RCC 7860 (cell line): ENCODE results near the gene OSBPL8.

Source experiments
- DNase-seq: peaks from one replicate; pipeline ENCODE4 v3.0.0-alpha.2; 2015; ENCODE audit warnings: low spot score
- FAIRE-seq: peaks from 2 replicates; lab custom pipeline; 2012; peaks lifted over from hg19 to GRCh38; lab: Jason Lieb, UNC

OSBPL8 gene

DNA sequence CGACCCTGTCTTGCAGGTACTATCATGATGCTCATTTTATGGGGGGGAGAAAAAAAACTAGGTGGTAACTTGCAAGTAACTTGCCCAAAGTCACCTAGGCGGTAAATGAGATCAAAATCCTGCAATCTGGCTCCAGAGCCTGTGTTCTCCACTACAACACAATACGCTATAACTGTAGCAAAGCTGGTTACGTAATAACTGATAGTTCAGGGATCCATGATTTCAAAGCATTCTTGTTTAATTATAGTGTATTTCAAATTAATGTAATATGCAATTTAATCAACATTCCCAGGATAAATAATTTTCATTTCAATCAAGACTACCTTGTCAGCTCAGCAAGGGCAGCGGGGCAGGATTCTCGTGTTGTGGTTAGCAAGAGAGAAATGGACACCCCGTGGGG lies 243.1 kb downstream of the OSBPL8 start:
- FAIRE-seq: no peak
- no peak for DNase-seq

DNA sequence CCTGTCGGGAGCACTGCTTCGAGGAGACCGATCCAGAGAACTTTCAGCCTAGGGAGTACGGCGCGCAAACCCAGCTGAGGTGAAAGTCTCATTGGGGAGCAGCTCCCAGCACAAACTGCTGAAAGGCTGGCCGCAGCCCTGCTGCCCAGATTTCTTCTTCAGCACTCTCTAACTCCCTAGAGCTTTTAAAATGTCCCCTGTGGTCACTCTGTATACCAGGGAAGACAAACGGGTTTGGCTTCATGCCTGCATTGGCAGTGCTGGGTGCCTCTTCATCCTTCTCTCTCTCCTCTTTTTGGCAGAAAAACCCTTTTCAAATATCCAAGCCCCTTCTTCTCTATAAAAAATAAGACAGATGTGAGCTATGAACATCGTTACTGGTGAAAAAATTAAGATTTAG lies 246.3 kb downstream of the OSBPL8 start:
- DNase-seq (no peak), FAIRE-seq (no peak)

DNA sequence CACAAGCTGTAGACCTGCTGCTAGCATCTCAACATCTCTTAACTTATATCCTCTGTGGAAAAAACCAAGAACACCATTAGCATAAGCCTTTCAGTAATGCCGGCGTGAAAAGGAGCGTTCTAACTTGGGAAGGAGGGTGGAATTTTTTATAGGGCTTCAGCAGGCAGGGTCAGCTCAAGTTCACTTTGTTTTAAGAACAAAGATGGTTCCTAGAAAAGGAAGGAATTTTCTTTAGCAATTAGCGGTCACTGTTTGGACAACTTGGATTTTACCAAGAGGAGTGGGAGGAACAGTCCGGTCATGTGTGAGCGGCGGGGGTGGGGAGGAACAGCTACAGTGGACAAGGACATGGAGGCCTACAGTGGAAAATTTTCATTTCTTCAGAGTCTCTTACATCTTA lies 247.3 kb downstream of the OSBPL8 start:
- no peak for FAIRE-seq
- DNase-seq: no peak

DNA sequence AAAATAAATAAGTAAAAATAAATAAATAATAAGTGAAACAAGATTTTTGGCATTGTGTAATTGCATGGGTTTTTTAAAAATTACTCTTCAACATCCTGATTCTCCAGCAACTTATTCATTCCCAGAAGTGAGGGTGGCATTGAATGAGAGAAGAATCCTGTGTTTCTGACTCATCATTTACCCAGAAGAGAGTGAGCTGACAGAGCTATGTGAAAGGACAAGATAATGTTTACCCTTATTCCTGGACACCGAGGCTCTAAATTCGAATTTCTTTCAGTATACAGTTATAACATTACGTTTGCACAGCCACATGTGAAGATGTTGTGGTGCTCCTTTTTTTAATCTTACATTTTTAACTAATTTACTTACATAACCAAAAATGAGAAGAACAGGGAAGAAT lies 247.8 kb downstream of the OSBPL8 start:
- FAIRE-seq: peak; percentile 83
- peak; percentile 56 for DNase-seq

DNA sequence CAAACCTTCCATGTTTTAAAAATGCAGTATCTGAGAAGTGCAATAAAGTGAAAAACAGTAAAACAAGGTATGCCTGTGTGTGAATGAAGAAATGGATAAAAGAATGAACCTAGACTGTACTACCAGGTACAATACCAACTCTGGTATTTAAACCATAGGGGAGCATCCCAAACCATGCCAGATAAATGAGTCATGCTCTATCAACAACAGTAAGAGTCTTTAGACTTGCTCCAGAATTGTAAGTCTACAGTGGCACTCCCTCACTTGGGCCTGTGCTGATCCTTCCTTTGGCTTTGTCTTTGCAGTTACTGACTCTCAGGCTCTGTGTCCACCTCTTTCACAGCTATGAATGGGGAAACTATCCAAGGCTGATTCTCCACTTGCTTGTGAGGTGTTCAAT lies 249.5 kb downstream of the OSBPL8 start:
- peak; percentile 53 for FAIRE-seq
- DNase-seq: peak; percentile 81

DNA sequence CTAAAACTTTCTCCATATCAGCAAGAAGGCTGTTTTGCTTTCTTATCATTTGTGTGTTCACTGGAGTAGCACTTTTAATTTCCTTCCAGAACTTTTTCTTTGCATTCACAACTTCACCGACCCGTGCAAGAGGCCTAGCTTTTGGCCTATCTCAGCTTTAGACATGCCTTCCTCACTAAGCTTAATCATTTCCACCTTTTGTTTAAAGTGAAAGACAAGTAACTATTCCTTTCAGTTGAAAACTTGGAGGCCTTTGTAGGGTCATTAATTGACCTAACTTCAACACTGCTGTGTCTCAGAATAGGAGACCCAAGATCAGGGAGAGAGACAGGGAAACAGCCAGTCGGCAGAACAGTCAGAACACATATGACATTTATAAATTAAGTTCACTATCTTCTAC lies 250.7 kb downstream of the OSBPL8 start:
- DNase-seq: no peak
- FAIRE-seq: peak; percentile 16

DNA sequence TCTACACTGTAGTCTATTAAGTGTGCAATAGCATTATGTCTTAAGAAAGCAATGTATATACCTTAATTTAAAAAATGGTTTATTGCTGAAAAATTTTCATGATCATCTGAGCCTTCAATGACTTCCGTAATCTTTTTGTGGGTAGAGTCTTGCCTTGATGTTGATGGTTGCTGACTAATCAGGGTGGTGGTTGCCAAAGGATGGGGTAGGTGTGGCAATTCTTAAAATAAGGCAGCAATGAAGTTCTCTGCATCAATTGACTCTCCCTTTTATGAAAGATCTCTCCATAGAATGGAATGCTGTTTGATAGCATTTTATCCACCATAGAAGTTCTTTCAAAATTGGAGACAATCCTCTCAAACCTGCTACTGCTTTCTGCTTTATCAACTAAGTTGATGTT lies 252.5 kb downstream of the OSBPL8 start:
- DNase-seq (no peak), FAIRE-seq (no peak)

DNA sequence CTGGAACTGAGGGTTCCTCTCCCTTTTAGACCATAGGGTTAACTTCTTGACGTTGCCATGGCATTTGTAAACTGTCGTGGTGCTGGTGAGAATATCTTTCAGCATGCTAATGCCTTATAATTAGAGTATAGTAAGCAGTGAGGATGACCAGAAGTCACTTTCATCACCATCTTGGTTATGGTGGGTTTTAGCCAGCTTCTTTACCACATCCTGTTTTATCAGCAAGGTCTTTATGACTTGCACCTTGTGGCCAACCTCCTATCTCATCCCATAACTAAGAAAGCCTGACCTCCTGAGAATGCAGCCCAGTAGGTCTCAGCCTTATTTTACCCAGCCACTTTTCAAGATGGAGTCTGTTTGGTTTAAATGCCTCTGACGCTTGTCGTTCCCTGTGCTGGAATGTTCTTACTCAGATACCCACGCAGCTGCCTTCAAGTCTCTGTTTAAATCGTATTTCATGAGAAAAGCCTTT lies 255.5 kb downstream of the OSBPL8 start:
- DNase-seq: peak; percentile 60
- no peak for FAIRE-seq

DNA sequence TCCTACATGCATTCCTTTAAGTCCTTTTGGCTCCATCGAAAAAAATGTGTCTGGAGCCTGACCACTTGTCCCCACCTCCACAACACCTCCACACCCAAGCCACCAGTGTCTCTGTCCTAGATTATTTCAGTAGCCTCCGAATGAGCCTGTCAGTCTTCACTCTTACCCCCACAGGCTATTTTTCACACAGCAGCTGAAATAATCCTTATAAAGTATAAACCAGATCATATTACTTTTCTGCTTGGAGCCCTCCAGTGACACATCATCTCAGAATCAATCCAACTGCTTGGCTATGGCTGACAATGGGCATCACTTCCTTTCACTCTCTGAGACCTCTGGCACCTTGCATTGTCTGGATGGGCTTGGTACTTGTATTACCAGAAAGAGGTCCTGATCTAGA lies 256.2 kb downstream of the OSBPL8 start:
- FAIRE-seq: no peak
- no peak for DNase-seq
